Measurements from ENCODE around the gene SH3RF1.
"Not testable (repeated sequence)": the region's sequence is repeated elsewhere in the genome, so short reads cannot be mapped to it uniquely, and the experiment has no call there.

Gene SH3RF1

DNA sequence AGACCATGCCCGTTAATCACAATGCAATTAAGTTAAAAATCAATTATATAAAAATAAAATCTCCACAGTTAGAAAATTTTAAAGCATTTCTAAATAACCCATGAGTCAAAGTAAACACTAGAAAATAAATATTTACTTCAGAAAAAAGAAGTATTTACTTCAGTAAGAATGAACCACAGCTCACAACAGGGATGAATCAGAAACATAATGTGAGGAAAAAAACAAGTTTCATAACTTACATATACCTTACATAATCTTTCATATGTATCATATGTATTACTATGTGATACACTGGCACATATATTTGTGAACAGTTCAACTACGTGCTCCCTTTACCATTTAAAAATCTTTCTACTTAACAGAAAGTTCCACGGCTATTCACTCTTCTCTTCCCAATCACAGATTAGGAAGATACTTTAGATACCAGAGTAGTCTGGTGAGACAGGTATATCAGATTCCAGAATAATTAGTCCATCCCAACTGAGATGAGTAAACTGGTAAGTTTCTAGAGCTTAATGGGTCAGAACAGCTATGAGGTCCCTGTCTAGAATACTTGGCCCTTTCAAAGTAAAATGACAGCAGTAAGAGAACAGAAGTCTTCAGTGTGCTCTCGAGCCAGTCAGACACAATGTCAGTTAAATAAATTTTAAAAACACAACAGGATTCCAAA lies 70.3 kb downstream of the SH3RF1 start:
- no peak for DNase-seq (ENCODE audit: low read depth)

DNA sequence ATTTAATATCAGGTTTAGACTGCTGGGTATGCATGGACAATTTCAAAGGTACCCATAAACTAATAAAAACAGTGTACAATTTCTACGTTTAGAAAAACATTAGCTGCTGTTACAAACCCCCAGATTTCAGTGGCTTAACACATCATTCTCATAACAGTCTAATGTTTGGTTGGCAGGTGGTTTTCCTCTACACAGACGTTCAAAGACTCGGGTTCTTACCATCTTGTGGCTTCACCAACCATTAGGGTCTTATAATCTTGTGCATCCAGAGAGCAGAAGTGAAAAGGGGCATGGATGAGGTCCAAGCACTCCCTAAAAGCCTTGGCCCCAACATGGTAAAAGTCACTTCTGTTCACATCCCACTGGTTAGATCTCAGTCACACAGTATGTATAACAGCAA lies 71.6 kb downstream of the SH3RF1 start:
- DNase-seq (ENCODE audit: low read depth): no peak

DNA sequence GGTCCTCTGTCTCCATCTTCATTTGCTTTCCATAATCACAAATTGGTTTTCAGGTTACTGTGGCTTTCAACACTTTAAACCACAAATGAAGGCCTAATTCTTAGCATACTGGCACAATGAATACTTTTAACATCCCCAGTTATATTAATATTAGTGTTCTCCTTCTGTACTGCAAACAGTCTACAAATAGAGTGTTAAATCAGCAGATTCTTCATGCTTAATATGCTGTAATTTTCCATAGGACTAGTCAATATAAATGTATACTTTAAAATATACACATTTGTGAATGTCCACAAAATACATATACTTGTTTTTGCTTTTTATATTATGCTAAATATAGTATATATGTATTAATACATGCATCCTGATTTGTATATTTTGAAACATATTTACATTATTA lies 72.6 kb downstream of the SH3RF1 start:
- no peak for DNase-seq (ENCODE audit: low read depth)

DNA sequence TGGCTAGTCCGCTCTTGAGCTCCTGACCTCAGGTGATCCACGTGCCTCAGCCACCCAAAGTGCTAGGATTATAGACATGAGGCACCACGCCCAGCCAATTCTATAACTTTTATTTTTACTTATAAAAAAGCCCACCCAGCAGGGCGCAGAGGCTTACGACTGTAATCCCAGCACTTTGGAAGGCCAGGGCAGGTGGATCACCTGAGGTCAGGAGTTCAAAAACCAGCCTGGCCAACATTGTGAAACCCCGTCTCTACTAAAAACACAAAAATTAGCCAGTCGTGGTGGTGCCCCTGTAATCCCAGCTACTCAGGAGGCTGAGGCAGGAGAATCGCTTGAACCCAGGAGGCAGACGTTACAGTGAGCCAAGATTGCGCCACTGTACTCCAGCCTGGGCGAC lies 73.5 kb downstream of the SH3RF1 start:
- DNase-seq (ENCODE audit: low read depth): not testable (repeated sequence)

DNA sequence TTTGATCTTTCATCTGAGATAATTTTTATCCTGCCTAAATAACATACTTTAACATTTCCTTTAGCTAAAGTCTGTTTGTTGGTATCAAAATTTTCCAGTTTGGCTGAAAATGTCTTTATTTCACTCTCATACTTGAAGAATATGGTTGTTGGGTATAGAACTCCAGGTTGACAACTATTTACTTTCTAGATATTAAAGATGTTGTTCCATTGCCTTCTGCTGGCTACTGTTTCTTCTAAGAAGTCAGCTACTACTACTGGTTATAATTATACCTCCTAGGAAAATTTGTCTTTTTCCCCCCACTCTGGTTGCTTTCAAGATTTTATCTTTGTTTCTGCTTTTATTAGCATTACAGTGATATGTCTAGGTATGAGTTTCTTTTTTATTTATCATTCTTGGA lies 75.7 kb downstream of the SH3RF1 start:
- no peak for DNase-seq (ENCODE audit: low read depth)

DNA sequence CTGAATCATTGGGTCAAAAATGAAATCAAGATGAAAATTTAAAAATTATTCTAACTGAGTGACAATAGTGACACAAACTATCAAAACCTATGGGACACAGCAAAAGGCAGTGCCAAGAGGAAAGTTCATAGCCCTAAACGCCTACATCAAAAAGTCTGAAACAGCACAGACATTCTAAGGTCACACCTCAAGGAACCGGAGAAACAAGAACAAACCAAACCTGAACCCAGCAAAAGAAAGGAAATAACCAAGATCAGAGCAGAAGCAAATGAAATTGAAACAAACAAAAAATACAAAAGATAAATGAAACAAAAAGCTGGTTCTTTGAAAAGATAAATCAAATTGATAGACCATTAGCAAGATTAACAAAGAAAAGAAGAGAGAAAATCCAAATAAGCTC lies 80.8 kb downstream of the SH3RF1 start:
- not testable (repeated sequence) for DNase-seq (ENCODE audit: low read depth)

DNA sequence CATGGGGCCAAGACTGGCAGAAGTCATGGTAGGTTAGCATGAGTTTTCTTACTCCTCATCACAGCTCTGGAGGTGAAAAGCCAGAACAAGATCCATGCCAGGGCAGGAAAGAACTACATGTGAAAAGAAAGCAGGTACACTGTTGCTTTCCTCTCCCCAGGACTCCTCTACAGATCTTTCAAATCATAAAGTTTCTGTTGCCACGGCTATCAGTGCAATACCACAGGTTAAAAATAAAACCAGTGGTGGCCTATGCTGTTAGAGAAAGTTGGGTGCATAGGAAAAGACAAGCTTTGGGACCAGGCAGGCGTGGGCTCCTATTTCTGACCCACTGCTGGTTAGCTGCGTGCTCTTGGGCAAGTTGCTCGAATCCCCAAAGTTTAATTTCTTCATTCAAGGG lies 81.4 kb downstream of the SH3RF1 start:
- no peak for DNase-seq (ENCODE audit: low read depth)

DNA sequence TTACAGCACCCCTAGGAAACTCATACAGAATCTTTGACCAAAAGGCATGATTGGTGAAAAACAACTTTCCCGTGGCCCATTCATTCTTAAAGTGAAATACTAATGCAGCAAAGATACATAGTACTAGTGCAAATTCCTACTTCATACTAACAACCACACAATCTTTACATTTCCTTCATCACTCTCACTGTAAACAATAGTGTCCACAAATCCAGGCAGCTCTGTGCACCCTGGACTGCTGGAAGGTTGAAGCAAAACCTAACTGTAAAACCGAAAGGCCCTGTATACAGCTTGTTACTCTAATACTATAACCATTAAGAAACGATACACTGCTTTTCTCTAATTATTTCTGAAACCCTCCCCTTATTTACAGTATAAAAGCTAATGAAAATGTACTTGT lies 82.6 kb downstream of the SH3RF1 start:
- no peak for DNase-seq (ENCODE audit: low read depth)

DNA sequence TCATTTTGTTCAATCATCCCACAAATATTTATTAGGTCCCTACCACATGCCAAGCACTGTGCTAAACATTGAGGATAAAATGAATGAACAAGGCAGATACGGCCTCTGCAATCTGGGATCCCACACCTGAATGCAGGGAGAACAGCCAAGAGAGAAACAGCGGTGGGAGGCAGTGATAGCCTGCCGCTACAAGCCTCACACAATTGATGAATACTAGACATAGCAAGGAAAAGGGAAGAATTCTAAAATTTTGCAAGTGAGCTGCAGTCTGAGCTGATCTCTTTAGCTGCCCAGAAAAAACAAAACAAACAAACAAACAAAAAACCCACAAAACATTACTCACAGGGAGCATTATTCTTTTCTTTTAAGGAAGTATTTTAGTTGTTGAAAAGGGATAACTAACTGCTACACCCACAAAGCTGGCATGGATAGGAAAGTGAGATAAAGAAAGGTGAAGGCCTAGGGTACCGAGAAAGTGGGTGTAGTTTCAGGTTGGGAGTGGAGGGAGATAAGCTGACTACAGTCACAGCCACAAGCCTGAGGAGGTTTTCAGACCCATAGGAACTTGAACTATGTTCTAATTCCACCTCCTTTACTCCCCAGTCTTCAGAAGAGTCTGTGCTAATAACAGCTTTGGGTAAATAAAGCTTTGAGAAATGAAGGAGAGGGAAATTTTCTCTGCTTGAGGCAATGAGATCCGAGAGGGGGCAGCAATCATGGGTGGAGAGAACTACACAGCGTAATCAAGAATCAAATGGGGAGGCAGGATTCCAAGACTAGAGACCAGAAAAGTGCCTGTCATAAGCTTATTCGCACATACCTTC lies 85.4 kb downstream of the SH3RF1 start:
- no peak for DNase-seq (ENCODE audit: low read depth)

DNA sequence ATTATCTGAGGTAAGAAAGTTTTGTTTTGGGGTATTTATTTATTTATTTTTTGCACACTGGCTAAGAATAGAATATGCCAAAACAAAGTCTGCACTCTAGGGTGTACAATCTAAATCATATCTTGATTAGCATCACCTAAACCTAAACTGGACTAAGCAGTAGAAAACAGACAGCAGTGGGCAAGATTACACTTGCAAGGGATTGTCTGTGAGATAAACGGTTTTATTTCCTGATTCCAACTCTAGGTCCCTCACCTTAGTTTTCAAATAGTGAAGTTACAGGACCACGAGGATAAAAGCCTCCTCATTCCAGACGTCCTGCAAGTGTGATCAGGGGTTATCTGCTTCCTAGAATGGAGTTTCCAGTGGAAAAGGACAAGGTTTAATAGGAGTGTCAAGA lies 86.1 kb downstream of the SH3RF1 start:
- no peak for DNase-seq (ENCODE audit: low read depth)

DNA sequence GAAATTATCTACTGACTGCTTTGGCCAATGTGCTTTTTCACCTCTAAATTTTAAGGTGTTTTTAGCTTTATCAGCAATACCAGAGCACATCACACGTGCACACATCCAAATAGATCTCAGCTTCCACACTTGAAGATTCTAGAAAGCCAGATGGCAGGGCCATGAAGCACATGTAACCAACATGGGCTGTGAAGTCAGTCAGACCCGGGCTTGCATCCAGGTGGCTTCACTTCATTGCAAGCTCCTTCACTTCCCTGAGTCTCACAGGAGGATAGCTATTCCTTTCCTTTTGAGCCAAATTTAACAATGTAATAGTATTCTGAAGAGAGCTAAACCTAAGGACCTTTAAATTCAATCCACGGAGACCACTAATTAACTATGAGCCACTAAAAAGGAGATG lies 86.5 kb downstream of the SH3RF1 start:
- no peak for DNase-seq (ENCODE audit: low read depth)

DNA sequence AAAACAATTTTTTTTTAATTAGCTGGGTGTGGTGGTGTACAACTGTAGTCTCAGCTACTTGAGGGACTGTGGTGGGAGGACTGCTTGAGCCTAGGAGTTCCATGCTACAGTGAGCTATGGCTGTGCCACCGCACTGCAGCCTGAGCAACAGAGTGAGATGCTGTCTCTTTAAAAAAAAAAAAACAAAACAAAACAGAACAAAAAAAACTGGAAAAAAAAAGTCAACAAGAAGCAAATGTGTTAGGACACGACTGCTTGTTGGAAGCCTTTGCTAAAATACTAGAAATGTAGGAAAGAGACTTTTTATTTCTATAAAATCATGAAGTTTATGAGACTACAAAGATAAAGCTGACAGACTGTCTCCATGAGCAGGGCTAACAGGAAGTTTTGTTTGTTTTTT lies 87.2 kb downstream of the SH3RF1 start:
- no peak for DNase-seq (ENCODE audit: low read depth)

DNA sequence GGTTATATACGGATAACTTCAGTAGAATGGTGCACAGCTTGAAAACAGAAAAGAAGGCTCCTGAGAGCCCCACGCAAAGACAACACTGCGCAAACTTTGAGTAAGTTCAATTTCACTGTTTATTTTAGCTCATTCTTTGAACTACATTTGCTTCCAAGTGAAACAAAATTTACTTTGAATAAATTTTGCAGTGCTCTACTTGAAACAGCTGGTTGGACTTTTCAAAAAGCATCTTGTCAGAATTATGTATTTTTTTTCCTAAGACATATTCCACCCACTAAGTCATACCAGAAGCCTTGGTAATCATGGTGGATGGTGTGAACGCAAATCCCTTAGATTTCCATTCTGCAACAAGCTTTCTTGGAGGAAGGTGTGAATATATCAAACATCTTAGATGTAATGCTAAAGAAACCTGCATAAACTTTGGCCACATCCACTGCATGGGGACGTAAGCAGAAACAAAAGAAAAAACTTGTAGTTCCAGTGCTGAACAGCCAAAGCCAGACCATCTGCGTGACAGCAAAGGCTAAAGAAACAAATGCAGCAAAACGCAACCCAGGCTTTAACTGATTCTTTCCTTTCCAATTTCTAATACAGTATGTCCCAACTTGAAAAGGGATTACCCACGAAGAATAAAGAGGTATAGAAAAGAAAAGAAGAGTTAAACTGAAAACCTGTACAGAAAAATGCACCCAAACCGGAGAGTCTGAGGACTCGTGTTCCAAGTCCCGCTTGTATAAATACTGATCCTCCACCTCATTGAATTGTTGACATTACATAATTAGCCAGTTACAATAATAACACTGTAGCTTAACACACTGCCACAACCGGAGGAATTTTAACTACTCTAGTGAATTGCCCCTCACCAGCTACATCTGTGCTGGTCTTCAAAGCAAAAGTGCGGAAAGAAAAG lies 90.9 kb downstream of the SH3RF1 start:
- DNase-seq (ENCODE audit: low read depth): no peak

DNA sequence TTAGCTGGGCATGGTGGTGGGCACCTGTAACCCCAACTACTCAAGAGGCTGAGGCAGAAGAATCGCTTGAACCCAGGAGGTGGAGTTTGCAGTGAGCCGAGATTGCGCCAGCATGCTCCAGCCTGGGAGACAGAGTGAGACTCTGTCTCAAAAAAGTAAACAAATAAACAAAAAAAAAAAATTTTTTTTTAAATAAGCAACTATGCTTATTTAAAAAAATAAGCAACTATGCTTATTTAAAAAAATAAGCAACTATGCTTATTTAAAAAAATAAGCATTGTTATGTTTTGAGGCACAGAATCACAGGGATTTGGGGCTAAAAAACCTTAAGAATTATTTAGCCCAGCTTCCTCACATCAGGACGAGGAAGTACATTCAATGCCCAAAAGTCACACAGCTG lies 92.7 kb downstream of the SH3RF1 start:
- DNase-seq (ENCODE audit: low read depth): not testable (repeated sequence)

DNA sequence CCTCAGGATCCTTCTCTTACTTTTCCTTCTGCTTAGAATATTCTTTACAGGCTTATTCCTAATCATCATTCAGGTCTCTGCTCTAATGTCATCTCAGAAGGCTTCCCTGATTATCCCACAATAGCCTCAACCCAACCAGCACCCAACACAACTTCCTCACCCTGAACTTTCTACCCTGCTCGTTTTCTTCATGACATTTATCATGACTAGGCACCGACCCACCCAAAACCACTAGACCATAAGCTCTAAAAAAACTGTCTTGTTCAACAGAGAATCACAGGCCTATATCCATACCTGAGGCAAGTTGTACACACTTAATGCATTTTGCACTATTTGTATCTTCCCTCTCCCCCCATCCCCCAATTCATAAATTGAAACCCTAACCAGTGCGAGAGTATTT lies 95.3 kb downstream of the SH3RF1 start:
- DNase-seq (ENCODE audit: low read depth): no peak

DNA sequence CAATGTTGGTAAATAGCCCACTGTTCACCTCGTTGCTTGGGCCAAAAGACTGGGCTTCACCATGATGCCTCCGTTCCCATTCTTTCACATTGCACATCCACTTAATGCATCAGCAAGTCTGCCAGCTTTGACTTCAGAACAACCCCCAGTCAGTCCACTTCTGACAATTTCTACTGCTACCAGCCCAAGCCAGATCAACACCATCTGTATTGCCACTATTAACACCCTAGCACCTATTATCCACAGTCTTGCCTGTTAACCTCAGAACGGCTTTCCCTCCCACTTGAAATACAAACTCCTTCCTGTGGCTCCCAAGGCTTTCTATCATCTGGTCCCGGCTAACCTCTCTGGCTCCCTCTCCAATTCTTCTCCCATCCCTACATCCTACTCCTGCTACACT lies 95.7 kb downstream of the SH3RF1 start:
- DNase-seq (ENCODE audit: low read depth): no peak

DNA sequence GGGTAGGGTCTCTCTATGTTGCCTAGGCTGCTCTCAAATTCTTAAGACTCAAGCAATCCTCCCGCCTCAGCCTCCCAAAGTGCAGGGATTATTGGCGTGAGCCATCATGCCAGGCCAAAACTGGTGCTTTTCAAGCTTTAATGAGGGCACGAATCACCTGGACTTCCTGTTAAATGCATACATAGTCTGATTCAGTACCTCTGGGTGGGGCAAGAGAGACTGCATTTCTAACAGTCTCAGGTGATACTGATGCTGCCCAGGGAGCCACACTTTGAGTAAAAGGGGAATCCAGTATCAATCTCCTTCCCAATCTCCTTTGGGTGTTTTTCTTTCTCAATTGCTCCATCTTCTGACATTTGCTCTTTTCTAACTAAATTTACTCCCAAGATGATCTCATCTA lies 96.5 kb downstream of the SH3RF1 start:
- DNase-seq (ENCODE audit: low read depth): no peak

DNA sequence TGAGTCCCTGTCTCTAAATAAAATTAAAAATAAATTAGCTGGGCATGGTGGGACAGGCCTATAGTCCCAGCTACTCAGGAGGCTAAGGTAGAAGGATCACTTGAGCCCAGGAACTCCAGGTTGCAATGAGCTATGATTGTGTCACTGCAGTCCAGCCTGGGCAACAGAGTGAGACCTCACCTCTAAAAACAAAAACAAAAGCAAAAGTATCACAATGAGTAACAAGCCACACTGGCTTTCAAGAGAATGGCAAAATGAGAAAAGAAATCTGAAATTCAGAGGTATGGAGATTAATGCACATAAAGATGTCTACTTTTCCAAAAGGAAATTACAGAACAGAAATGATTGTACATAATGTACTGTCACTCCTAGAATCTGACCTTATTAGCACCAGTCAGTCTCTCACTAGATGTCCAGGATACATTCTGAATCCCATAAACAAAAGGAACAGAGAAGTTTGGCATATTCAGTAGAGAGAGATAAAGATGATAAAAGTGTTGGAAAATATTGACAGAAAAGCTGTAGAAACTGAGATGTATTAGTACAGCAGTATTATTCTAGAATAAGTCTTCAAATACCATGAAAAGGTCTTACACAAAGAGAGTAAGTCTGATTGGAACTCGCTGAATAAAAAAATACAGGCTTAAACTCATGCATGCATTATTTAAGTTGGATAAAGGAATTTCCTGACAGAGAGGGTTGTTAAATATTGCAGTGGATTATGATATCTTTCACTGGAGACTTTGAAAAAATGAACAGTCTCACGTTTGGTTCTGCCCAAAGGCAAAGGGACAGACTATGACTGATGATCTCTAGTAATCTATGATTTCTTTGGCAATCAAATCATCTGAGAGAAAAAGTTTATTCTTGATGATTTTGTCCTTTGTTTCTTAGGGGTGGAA lies 102.5 kb downstream of the SH3RF1 start:
- DNase-seq (ENCODE audit: low read depth): no peak

DNA sequence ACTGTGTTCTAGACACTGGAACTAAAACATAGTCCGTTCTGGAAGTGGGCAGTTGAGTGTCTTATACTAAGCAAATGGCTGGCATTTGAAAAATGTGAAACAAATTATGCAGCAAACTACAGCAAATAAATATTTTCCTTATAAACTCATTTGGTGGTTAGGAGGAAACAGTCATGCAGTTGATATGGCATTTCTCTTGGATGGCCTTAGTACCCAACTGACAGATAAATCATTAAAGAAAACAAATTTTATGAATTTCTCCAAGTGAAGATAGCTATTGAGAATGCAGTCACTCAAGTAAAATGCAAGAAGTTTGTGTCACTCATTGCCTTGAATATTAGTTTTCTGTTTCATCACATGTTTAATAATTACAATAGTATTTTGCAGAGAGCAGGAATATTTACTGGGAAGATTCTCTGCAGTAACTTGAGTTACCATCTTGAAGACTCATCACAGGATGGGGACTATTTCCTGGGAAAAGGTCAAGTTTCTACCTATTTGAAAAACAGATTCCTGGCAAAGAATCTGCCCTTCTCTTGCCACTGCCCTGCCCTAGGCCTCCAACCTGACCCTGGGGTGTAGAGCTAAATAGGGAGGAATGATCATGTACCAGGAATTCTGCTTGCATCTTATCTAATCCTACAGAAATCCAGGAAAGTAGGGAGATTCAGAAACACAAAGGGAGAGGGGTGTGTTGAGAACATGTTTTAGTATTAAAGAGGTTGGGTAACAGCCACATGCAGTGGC lies 105.9 kb downstream of the SH3RF1 start:
- no peak for DNase-seq (ENCODE audit: low read depth)

DNA sequence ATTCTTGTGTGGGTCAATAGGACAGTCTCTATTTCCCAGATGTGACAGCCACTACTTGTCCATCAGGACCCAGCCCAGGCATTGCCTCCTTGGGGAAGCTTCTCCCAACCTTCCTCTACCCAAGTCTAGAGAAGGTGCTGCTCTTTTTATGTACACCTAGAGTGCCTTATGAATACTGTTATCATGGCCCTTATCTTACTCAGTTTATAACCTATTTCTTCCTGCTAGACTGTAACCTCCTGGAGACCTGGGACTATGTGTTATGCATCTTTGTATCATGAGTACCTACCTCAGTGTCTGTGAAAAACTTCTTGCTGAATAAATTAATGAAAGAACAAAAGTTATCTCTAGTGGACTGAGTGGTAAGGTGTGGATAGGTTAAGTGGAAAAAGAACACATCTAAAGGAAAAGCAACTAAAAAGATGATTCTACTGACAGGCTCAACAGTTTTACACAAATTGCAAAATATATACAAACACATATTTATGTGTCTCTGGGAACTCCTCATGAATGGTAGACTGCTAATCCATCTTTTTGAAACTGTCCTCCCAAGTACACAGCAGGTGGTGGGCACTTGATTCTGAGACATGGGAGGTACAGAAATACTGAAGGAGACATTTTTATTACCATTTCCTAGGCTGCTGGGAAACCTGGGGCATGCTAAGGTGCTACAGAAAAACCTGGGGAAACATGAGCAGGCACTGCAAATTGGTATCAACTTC lies 106.6 kb downstream of the SH3RF1 start:
- DNase-seq (ENCODE audit: low read depth): no peak

All from T-helper 22 cell (primary cell).